Gastrocnemius medialis (tissue), 4 donors: Measurements from ENCODE around the gene ROBO1. TPM values are rescaled to one million over a fixed set of nuclear protein-coding genes. Genes with fewer than 3 reads are reported as not detected.

ENCODE experiments used
- ATAC-seq, 2 donors: fragments of 150-250 bp; one replicate each; pipeline ENCODE4 v1.9.1; 2016
- DNase-seq, 2 donors: peaks; one replicate each; pipeline ENCODE4 v3.0.0-alpha.2; 2019
- H3K27ac ChIP-seq, 4 donors: fragments of 200-600 bp; sonication (generic); 1 replicate in 1 of 4; 2 replicates in 3 of 4; pipeline ENCODE4 v1.5.1; 2016 to 2018; ENCODE audit warnings: mild to moderate bottlenecking in 2 of 4, moderate library complexity in 1 of 4
- H3K27me3 ChIP-seq, 3 donors: fragments of 200-600 bp; sonication (generic) in 2 of 3; 1 replicate in 1 of 3; 2 replicates in 2 of 3; pipeline versions ENCODE4 v1.5.1 to v1.6.0; 2016 to 2019; ENCODE audit warnings: mild to moderate bottlenecking in 1 of 3, moderate library complexity in 1 of 3
- H3K36me3 ChIP-seq, 2 donors: fragments of 200-600 bp; sonication (generic) in 1 of 2; one replicate each; pipeline ENCODE4 v1.5.1; 2017 to 2018
- H3K4me1 ChIP-seq, 2 donors: fragments of 200-600 bp; sonication (generic) in 1 of 2; one replicate each; pipeline ENCODE4 v1.5.1; 2016 to 2017; ENCODE audit warnings: mild to moderate bottlenecking in 2 of 2
- H3K4me3 ChIP-seq, 4 donors: fragments of 200-600 bp; sonication (generic) in 3 of 4; 1 replicate in 1 of 4; 2 replicates in 3 of 4; pipeline ENCODE4 v1.5.1; 2016 to 2019; ENCODE audit warnings: mild to moderate bottlenecking in 2 of 4
- H3K9me3 ChIP-seq, 3 donors: fragments of 200-600 bp; sonication (generic) in 2 of 3; 1 replicate in 1 of 3; 2 replicates in 2 of 3; pipeline ENCODE4 v1.5.1; 2016 to 2019
- POLR2A ChIP-seq, 2 donors: fragments of 450-650 bp; IDR thresholded peaks; one replicate each; pipeline ENCODE4 v1.6.1; 2017; ENCODE audit warnings: antibody characterized with exemption in 2 of 2, mild to moderate bottlenecking in 2 of 2, moderate library complexity in 2 of 2
- in situ Hi-C, 4 donors: fragments of 200-750 bp; cut with MboI; loops; one replicate each; pipeline versions ENCODE4 v1.15.0 to v1.8.0; 2017; ENCODE audit warnings: low sequenced_read_pairs in 4 of 4
- intact Hi-C: fragments of 100-400 bp; cut with DNase I; formaldehyde crosslinking; loops from one replicate; pipeline ENCODE4 v1.15.1; 2023; ENCODE audit warnings: low total_unique reads
- total RNA-seq, 4 donors: library from RNA; depleted of rRNA; stranded (reverse); fragments of >200 nt; gene quantifications; one replicate each; pipeline versions ENCODE4 v1.1.0 to v1.2.3, GENCODE V29; 2016
- TF ChIP-seq, protein P1 (sequence below), 5 experiments: fragments of 450-650 bp in 3 of 5; fragments of 200-600 bp in 2 of 5; sonication (generic) in 2 of 5; IDR thresholded peaks in 4 of 5; conservative IDR thresholded peaks in 1 of 5; 1 replicate in 4 of 5; 2 replicates in 1 of 5; pipeline ENCODE4 v1.5.1; 2016 to 2019; ENCODE audit warnings: antibody characterized with exemption in 5 of 5, mild to moderate bottlenecking in 3 of 5, moderate library complexity in 3 of 5

The ROBO1 gene
- total RNA-seq, 4 donors from 2014 or later: 4.2 to 16.0 (median 9.5) TPM

GRCh38 chr3:79751703-79752102 lies 16.1 kb downstream of the ROBO1 start:
- TF ChIP-seq, protein P1, sequence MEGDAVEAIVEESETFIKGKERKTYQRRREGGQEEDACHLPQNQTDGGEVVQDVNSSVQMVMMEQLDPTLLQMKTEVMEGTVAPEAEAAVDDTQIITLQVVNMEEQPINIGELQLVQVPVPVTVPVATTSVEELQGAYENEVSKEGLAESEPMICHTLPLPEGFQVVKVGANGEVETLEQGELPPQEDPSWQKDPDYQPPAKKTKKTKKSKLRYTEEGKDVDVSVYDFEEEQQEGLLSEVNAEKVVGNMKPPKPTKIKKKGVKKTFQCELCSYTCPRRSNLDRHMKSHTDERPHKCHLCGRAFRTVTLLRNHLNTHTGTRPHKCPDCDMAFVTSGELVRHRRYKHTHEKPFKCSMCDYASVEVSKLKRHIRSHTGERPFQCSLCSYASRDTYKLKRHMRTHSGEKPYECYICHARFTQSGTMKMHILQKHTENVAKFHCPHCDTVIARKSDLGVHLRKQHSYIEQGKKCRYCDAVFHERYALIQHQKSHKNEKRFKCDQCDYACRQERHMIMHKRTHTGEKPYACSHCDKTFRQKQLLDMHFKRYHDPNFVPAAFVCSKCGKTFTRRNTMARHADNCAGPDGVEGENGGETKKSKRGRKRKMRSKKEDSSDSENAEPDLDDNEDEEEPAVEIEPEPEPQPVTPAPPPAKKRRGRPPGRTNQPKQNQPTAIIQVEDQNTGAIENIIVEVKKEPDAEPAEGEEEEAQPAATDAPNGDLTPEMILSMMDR (IDR thresholded peaks at IDR 0.05 in 4 of 5, conservative IDR thresholded peaks at IDR 0.05 in 1 of 5): no peak
- TF ChIP-seq POLR2A (IDR thresholded peaks at IDR 0.05): no peak
- in situ Hi-C loops: no loop called here
- H3K9me3 ChIP-seq: no peaks in the 10 kb centered on the region
- no peak overlapping the region for H3K4me3 ChIP-seq
- H3K27ac ChIP-seq: no peak overlapping the region
- DNase-seq: no peak
- no peaks in the 10 kb centered on the region for H3K4me1 ChIP-seq
- intact Hi-C loops: no loop called here
- no peaks in the 10 kb centered on the region for H3K27me3 ChIP-seq
- no peak for ATAC-seq
- H3K36me3 ChIP-seq: no peaks in the 10 kb centered on the region

GRCh38 chr3:79737530-79737929 lies 30.3 kb downstream of the ROBO1 start:
- Histone ChIP-seq H3K27ac (no peak overlapping the region), H3K36me3 (no peaks in the 10 kb centered on the region), H3K4me3 (no peak overlapping the region), H3K4me1 (no peaks in the 10 kb centered on the region), H3K9me3 (no peaks in the 10 kb centered on the region), H3K27me3 (no peaks in the 10 kb centered on the region)
- DNase-seq: no peak
- intact Hi-C loops (no loop called here), in situ Hi-C loops (no loop called here)
- TF ChIP-seq POLR2A (IDR thresholded peaks at IDR 0.05): no peak
- TF ChIP-seq, protein P1 (IDR thresholded peaks at IDR 0.05 in 4 of 5, conservative IDR thresholded peaks at IDR 0.05 in 1 of 5): no peak
- ATAC-seq: no peak

- in situ Hi-C loops (no loop called here), intact Hi-C loops (no loop called here)
- Histone ChIP-seq H3K36me3 (no peaks in the 10 kb centered on the region), H3K9me3 (no peaks in the 10 kb centered on the region), H3K4me3 (no peak overlapping the region), H3K27ac (no peak overlapping the region), H3K4me1 (no peaks in the 10 kb centered on the region), H3K27me3 (no peaks in the 10 kb centered on the region)
- TF ChIP-seq, protein P1 (IDR thresholded peaks at IDR 0.05 in 4 of 5, conservative IDR thresholded peaks at IDR 0.05 in 1 of 5): no peak
- no peak for TF ChIP-seq POLR2A (IDR thresholded peaks at IDR 0.05)
- DNase-seq (no peak), ATAC-seq (no peak)
These were observed 38.7 kb downstream of the ROBO1 start for GRCh38 chr3:79729096-79729495.

GRCh38 chr3:79726786-79727185 lies 41.0 kb downstream of the ROBO1 start:
- Histone ChIP-seq H3K4me3 (no peak overlapping the region), H3K27me3 (no peaks in the 10 kb centered on the region), H3K9me3 (no peaks in the 10 kb centered on the region), H3K27ac (no peak overlapping the region), H3K4me1 (no peaks in the 10 kb centered on the region), H3K36me3 (no peaks in the 10 kb centered on the region)
- DNase-seq: no peak
- no peak for ATAC-seq
- TF ChIP-seq POLR2A (IDR thresholded peaks at IDR 0.05): no peak
- TF ChIP-seq, protein P1 (IDR thresholded peaks at IDR 0.05 in 4 of 5, conservative IDR thresholded peaks at IDR 0.05 in 1 of 5): no peak
- in situ Hi-C loops (no loop called here), intact Hi-C loops (no loop called here)

- intact Hi-C loops: no loop called here
- in situ Hi-C loops: no loop called here
- no peak for ATAC-seq
These were observed 43.6 kb downstream of the ROBO1 start for GRCh38 chr3:79724206-79724605.

More at GRCh38 chr3:79724206-79724605, 43.6 kb downstream of the ROBO1 start:
- no peaks in the 10 kb centered on the region for H3K4me1 ChIP-seq
- H3K4me3 ChIP-seq: no peak overlapping the region
- no peaks in the 10 kb centered on the region for H3K36me3 ChIP-seq
- DNase-seq: no peak
- TF ChIP-seq, protein P1 (IDR thresholded peaks at IDR 0.05 in 4 of 5, conservative IDR thresholded peaks at IDR 0.05 in 1 of 5): no peak
- TF ChIP-seq POLR2A (IDR thresholded peaks at IDR 0.05): no peak
- H3K27ac ChIP-seq: no peak overlapping the region
- no peaks in the 10 kb centered on the region for H3K27me3 ChIP-seq
- no peaks in the 10 kb centered on the region for H3K9me3 ChIP-seq
